GM19351 (cell line): Measurements from ENCODE around the gene INSIG1.

Experiments used
- ATAC-seq: cut with Tn5 transposase; IDR thresholded peaks from one replicate; pipeline ENCODE4 v1.9.1; 2021; ENCODE audit warnings: mild to moderate bottlenecking, moderate library complexity; ENCODE audit not compliant: unreplicated experiment

Gene INSIG1

DNA sequence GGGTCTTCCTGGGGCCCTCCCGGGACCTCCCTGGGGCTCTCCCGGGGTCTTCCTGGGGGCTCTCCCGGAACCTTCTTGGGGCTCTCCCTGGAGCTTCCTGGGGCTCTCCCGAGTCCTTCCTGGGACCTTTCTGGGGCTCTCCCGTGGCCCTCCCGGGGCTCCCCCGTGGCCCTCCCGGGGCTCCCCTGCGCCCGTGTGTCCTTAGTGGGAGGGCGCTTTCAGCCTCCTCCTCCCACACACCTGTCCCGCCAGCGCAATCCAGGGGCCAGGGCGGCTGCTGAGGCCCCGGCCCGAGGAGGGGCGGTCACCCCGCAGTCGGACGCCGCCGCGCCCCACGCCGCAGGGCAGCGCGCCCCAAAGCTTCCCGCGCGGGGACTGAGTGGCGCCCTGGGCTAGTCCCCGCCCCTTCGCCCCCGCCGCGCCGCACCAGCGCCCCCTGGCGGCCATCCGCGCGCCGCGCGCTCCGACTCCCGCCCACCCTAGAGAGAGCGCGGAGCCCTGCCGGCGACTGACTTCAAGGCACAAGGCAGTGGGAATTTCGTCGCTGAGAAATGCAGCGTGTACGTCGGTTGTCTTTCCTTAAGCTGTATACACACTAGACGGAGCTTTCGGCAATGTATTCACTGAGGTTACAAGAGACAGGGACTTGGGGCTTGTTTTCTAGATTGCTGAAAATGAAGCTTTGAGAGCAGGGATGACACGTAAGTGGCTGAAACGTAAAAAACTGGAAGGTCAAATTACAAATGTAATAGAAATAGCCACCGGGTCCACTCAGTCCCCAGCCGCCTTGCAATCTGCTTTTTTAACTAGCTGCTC is 47.1 kb downstream of the INSIG1 start:
- ATAC-seq, result peak; percentile 88

DNA sequence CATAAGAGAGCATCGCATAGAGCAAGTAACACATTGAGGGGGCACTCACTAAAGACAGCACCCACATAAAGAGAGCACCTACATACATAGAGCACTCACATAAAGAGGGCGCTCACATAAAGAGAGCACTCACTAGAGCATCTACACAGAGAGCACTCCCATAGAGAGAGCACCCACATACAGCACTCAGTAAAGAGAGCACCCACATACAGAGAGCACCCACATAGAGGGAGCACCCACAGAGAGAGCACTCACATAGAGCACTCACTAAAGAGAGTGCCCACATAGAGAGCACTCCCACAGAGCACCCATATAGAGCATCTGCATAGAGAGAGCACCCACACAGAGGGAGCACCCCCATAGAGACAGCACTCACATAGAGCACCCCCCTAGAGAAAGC is 47.8 kb downstream of the INSIG1 start:
- ATAC-seq, result peak; percentile 0

DNA sequence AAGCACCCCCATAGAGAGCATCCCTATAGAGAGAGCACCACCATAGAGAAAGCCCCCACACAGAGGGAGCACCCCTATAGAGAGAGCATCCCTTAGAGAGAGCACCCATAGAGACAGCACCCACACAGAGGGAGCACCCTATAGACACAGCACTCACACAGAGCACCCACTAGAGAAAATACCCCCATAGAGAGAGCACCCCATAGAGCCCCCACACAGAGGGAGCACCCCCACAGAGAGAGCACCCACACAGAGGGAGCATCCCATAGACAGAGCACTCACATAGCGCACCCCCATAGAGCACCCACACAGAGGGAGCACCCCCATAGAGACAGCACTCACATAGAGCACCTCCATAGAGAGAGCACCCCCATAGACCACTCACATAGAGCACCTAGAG is 48.6 kb downstream of the INSIG1 start:
- ATAC-seq, result no peak

DNA sequence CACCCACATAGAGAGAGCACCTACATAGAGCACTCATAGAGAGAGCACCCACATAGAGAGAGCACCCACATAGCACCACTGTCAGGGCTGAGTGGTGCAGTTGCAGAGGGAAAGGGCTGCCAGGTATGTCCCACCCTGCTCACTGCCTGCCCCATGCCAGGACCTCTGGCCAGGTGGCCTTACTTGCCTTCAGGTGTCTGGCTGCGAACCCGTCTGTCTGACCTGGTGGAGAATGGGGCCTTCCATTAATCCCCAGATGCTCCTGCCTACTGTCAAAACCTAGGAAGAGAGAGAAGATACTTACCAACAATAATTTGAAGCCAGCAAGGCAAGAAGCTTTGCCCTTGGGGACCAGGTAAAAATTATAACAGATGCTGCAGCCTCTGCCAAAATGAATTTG is 51.1 kb downstream of the INSIG1 start:
- ATAC-seq, result no peak

DNA sequence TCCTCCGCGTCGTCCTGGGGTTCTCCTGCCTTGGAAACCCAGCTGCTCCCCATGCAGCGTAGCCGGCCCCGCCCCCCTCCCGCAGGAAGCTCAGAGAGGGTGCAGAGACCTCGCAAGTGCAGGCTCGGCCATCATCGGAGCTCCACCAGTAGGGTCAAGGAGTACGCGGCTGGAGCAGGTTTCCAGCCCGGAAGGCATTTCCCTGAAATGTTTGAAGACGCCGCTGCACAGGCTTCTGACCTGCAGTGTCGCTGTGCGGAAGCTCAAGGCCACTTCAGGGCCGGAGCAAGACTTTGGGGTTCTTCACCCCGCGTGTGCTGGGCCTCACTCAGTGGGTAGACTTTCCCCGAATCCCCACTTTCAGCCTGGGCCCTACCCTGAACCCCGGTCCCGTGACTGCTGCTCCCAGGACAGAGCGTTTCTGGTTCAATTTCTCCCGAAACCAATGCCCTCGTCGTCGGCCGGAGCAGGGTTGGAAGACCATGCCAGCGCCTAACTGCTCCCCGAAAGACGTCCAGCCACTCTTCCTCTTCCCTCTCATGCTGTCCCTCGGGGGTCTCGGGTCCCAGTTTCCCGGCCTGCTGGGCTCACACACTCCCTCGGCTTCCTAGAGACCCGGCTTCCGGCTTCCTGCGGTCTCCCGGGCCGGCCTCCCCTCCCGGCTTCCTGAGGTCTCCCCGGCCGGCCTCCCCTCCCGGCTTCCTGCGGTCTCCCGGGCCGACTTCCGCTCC is 52.1 kb downstream of the INSIG1 start:
- no peak for ATAC-seq

DNA sequence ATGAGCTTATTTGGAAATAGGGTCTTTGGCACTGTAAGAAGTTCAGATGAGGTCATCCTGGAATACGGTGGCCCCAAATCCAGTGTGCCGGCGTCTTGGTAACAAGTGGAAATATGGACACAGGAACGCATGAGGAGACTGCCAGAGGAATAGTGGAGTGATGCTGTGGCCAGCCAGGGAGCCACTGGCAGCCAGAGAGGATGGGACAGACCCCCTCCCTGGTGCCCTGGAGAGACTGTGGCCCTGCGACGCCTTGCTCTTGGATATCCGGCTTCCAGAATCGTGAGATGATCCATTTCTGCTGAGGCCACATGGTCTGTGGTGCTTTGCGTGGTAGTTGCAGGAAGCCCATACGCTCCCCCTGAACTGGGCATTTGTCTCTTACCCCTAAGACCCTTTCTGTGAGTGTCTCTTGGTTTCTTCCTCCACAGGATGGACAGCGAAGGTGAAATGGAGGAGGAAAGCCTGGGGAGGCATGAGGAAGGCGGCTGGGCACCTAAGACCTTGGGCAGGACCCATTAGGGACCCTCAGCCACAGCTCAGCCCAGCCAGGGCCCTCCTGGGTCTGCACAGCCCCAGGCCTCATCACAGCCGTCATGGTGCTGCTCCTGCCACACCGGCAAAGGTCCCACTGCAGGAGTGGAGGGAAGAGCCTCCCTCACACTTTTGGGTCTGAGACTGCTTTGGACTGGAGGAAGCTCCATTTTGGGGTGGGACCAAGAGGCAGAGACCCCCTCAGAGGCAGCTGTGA is 53.6 kb downstream of the INSIG1 start:
- no peak for ATAC-seq

DNA sequence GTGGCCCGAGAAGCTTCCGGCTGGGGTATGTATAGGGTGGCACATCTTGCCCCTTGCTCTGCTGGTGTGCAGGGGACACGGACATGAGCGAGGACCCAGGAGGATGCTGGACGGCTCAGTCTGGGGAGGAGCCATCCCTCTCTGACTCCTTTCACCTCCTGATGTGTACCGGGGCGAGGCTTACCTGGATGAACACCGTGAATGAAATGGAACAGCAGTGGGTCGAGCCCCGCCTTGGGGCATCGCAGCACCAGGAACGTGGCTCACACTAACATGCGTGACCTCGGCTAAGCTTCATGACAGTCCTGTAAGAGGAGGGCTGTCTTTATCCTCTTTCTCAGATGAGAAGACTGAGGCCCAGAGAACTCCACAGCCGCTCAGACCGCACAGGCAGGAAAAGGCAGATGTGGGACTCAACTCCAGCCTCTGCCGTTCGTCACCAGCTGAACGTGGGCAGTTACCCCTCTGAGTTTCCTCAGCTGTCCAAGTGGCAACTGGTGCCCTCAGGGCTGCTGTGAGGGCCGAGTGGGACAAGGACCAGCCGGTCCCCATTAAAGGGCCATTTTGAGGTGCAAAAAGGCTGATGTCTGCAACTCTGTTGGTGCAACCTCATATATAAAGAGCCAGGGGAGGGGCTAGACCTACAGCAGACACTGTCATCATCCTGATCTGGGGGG is 54.5 kb downstream of the INSIG1 start:
- ATAC-seq, result no peak

DNA sequence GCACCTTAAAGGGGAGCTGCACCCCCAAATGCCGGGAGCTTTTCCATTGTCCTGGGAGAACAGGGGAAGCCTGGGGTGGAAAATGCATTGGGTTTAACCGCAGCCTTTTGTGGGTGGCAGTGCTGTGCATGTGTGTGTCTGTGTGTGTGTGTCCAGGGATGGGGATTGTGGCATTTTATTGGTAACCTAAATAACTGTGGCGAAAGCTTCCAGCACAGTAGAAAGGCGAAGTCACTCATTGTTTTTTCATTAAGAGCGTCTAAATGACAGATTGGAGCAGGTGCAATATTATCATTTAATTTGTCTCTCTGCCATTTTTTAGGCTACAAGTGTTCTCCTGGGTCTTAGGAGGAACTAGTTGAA is 55.1 kb downstream of the INSIG1 start:
- ATAC-seq, result no peak

DNA sequence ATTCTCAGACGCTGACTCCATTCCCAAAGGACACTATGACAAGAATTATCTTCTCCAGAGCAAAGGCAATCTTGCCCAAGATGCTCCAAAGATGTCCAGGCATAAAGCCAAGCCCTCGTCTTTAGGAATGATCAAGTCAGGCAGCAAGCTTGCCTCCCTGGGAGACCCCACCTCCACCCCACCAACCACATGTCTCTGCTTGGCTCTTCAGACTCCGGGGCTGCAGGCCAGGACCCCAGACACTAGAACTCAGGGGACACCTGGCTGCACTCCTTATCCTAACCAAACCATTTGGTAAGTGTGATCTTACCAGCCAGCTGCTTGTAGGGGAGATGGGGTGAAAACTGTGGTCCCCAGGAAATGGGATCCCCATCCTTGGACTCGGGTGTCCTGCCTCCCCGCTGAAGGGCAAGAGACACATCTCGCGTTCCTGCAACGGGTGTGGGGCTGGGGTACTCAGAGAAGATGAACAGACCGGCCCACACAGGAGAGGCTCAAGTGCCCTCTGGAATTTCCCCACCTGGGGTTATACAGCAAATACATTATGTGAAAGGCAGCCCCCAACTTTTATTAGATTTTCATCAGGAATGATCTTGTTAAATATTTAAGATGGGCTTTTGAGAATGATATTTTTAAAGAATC is 55.7 kb downstream of the INSIG1 start:
- no peak for ATAC-seq

DNA sequence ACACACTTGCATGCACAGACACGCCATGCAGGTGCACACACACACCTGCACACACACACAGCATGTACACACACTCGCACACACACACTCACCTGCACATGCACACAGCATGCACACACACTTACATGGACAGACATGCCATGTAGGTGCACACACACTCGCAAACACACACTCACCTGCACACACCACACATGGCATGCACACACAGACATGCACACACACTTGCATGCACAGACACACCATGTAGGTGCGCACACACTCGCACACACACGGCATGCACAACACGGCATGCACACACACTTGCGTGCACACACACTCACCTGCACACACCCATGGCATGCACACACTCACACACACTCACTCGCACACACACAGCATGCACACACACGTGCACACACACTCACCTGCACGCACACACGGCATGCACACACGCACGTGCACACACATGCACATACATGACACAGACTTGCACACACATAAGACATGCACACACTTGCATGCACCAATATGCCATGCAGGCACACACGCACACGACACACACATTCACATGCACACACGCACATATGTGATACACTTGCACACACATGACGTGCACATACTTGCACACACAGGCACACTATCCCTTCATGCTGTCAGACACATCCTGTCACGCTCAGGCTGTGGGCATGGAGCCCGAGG is 56.8 kb downstream of the INSIG1 start:
- ATAC-seq, result no peak

DNA sequence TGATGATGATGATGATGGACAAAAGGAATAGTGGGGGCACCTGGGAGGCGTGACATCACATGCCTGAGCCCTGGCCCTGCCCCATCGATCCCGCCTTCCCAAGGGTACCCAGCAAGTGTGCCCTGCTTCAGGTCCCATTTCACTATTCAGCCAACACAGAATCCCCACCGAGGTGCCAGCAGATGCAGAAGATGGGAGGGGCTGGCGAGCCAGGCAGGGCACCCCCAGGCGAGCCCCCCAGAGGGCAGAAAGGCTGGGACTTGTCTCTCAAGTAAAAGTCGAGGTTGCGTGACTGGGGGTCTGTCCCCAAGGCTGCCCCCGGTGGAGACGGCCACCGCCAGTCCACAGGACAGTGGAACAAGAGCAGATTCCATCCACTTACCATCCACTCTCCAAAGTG is 57.5 kb downstream of the INSIG1 start:
- no peak for ATAC-seq

DNA sequence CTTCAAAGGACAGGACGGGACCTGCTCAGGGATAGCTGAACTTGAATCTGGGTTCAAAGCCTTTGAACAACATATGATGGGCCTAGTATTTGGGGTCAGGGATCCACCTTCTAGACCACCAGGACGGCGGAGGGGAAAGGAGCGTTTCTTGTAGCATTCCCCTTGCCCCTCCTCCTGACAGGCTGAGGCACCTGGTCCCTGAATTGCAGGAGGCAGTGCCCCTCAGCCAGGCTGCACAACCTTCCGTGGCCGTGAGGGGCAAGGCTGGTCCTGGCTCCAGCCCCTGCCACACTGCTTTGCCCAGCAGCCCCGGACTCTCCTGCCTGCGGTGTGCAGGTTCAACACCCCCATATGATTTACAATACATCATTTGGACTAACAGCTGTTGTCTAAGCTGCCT is 58.1 kb downstream of the INSIG1 start:
- no peak for ATAC-seq

DNA sequence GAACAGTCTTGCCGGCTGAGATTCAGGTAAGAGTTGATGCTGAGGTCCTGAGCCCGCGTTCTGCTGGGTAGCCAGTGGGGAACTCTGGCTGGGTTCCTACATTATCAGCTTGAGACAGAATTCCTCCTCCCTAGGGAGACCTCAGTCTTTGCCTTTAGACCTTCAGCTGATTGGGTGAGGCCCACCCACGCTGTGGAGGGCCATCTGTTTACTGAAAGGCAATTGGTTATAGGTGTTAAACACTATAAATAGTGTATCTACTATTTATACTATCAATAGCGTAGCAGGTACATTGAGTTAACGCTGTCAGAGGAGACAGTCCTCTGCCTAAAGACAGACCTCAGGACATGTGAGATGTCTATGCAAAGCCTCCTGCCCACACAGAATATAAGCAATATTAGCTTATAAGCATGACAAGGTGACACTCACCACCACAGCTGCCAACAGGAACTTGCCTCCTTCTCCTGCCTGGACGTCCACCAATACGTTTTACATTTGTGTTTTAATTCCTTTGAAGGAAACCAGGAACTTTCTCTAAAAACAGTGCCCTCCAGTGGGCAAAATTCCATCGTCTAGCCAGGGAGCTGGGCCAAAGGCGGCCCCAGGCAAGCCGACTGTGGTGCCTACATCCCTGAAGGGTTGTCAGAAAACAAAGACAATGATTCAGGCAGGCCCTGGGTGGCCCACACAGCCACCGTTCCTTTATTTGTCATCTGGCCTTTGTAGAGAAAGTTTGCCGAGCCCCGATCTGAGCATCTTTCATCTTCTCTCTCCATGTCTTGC is 58.8 kb downstream of the INSIG1 start:
- no peak for ATAC-seq

DNA sequence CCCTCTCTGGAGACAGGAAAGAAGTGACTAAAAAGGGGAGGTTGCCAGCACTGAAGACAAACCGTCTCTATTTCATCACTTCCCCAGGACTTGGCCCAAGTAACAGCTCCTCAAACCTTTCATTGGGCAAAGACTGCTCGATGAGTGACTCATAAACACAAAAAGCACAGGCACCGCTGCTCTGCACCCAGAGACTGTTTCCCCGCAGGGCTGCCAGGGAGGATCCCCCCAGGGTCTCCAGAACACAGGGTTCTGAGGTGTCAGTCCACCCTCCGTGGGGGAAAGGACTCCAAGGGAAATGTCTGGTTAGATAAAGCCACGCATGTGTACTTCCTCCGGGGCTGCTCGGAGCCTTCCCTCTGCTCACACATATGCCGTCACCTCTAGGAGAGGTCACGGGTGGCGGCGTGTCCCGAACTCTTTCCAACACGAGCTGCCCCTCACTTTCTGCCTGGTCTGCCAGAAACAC is 59.9 kb downstream of the INSIG1 start:
- no peak for ATAC-seq

DNA sequence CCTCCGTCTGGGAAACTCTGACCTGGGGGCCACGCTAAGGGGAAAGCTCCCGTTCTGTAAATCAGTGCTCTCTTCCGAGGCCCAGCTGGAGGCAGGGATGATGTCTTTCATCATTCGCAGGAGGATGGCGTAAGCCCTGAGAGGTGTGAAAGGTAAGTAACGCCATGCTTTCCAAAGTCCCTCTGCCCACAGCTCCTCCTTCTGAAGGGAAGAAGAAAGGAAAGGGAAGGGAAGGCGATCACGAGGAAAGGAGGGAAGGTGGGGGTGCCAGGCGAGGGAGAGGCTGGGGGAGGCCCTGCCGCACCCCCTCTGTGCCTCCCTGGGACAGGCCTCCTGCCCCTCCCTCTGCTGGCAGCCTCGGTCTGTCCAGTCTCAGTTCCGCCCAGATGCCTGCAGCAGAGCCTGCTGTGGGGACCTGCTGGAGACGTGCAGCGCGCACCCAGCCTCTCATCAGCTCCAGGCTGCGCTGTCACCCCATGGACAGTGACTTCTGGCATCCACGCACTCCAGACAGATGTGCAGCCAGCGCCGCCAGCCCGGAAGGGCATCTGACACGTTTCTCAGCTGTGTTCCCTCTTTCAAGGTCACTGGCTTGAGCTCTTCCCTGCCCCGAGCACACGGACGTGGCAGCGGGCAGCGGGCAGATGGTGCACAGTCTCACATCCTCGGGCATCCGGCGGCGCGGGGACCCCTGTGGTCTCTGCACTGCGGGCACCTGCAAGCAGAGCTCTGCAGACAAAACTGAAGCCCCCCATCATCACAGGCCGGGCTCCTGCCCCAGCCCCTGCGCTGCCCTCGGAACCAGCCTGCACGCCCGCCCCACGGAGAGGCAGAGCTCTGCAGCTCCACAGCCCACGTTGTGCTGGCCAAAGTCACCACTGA is 60.6 kb downstream of the INSIG1 start:
- no peak for ATAC-seq

DNA sequence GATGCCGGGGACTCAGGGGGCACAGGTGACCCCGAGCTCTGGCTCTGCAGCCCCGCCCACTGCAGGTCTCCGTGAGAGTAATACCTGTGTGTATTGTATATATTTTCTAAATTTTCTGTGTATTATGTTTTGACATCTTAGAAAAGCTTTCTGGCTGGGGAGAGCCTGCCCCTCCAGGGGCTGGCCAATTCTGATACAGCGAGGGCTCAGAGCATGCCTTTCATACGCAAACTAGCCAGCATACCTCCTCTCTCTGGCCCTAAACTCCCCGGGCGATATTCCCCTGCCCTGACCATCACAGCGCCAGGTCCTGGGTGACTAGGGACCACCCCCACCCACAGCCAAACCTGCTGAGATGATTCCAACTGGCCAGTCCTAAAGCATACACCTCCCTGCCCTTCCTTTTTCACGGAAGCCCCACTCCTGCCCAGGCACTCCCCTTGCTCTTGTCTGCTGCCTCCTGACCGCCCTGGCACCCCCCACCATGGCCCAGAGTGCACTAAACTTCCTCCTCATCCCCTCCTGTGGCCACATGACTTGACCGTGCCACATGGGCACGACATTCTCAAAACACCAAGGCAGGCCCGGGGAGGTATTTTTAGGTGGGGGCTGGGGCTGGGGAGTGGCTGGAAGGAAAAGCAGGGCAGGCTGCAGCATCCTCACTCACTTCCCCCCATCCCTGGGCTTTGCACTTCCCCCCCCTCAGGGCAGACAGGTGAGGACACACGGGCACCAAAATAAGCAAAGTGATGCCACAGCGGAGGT is 61.5 kb downstream of the INSIG1 start:
- no peak for ATAC-seq
